ENCODE results near the gene B4GALT5.
A peak's percentile ranks its signal among the peaks of the same experiment; 100 is the strongest.
"Not testable (repeated sequence)": the region's sequence is repeated elsewhere in the genome, so short reads cannot be mapped to it uniquely, and the experiment has no call there.

The B4GALT5 gene, protein sequence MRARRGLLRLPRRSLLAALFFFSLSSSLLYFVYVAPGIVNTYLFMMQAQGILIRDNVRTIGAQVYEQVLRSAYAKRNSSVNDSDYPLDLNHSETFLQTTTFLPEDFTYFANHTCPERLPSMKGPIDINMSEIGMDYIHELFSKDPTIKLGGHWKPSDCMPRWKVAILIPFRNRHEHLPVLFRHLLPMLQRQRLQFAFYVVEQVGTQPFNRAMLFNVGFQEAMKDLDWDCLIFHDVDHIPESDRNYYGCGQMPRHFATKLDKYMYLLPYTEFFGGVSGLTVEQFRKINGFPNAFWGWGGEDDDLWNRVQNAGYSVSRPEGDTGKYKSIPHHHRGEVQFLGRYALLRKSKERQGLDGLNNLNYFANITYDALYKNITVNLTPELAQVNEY

DNA sequence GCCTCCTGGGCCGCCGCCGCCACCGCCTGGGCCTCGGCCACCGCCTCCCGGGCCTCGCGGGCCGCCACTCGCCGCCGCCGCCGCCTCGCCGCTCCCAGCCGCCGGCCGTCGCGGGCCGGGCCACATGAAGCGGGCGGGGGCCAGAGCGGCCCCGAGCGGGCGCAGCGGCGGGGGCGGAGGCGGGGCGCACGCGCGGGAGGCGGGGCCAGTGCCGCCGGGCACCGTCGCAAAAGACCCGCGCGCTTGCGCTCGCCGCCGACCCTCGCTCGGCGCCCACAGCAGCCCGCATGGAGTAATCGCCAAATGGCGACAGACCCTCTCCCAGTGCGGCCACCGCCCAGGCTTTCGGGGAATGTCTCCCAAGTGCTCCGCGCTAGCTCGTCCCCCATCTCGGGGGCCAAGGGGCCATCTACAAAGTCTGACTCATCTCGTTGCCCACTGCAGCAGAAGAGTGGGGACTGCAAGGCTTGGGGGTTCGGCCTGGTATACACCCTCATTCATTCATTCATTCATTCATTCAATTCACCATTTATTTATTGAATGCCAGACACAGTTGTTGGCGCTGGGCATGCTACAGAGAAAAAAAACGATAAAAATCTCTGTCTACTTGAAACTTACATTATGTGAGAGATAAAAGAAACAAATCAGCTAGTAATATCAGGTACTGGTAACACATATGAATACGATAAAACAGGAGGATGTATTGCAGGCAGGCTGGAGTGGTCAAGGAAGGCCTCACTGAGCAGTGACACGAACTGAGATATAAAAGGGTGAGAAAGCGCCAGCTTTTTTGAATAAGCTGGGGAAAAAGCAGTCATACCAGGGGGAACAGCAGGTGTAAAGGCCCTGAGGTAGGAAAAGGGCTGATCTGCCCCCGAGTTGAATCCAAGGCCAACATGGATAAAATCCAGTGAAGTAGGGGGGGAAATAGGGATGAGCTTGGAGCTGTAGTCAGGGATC is at the start of gene B4GALT5:
Gene B4GALT5 (minus strand): TSS at position 126 of the 960 bp plus-strand sequence. CDS start 188 bp downstream, outside the sequence.
- peak; percentile 82 for DNase-seq

DNA sequence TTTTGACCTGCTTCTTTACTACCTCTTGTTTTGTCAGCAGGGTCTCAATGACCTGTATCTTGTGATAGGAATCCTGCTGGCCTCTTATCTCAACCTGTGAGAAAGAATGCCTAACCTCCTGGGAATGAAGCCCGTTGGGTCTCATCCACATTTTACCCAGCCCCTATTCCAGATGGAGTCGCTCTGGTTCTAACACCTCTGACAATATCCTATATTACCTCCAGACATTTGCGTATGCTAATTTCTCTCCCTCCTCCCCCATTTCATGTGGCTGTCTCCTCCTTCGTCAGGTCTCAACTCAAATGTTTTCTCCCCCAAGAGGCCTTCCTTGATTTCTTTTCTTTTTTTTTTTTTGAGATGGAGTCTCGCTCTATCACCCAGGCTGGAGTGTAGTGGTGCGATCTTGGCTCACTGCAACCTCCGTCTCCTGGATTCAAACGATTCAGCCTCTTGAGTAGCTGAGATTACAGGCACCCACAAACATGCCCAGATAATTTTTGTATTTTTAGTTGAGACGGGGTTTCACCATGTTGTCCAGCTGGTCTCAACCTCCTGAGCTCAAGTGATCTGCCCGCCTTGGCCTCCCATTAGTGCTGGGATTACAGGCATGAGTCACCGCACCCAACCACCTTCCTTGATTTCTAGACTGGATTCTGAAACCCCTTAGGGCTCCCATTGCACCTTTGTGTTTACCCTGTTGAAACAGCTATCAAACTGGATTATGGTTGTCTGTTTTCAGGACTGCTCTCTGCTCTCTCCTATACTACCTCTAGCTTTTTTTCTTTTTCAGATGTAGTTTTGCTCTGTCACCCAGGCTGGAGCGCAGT is 49.5 kb upstream of the B4GALT5 start:
- no peak for DNase-seq

DNA sequence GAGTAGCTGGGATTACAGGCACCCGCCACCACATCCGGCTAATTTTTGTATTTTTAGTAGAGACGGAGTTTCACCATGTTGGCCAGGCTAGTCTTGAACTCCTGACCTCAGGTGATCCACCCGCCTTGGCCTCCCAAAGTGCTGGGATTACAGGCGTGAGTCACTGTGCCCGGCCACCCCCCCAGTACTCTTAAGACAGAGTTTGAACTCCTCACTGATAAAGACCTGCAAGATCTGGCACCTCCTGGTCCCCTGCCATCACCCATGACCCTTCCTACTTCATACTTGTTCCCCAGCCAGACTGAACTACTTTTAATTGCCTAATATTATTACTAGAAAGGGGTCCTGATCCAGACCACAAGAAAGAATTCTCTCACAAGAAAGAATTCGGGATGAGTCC is 48.2 kb upstream of the B4GALT5 start:
- not testable (repeated sequence) for DNase-seq

DNA sequence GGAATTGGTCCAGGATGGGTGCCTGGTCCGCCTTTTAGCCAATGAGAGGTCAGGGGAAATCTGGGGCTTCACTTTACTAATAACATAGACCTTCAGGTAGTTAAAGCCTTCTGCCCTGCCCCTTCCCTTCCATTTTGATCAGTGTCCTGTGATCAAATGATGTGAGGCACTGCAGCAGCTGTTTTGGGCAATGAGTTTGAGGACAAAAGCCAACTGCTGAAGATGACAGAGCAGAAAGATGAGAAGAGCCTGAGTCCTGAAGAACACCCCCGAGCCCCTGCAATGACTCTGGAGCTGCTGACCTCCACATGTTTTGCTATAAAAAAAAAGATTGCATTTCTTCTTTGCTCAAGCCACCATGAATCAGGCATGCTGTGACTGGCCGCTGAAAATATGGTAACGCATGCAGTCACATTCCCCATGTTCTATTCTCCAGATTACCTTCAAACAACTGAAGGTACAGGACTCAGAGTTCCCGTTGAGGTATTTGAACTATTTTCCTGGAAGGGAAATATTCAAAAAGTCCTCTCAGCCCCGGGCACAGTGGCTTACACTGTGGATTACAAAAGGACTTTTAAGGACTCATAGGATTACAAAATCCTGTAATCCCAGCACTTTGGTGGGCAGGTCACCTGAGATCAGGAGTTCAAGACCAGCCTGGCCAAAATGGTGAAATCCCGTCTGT is 45.7 kb upstream of the B4GALT5 start:
- DNase-seq, result no peak

DNA sequence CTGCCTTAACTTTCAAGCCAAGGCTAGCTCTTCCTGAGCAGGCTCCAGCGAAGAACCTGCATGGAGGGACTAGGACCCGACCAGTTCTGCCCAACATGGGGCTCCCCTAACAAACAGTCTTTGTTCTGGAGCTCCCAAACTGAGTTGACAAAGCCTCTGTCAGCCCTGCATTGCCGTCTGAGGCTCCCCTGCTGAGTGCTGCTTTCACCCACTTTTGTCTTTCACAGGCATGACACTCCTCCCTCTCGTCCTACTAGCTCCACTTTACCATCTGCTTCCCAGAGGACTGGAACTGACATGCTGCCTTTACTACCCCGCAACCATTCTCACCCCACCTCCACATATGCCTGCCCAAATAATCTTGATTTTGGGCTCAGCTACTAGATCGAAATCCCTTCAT is 45.1 kb upstream of the B4GALT5 start:
- DNase-seq, result peak; percentile 71

DNA sequence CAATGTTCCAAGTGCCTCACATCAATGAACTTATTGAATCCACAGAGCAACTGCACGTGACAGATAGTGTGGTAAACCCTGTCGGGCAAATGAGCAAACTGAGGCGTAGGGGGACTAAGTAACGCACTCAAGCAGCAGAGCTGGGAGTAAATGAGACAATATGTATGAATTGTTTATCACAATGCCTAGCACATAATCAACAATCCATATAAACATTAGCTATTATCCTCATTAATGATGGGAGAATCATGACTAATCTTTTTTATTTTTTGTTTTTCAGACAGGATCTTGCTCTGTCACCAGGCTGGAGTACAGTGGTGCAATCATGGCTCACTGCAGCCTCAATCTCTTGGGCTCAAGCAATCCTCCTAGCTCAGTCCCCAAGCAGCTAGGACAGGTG is 43.9 kb upstream of the B4GALT5 start:
- DNase-seq, result no peak

DNA sequence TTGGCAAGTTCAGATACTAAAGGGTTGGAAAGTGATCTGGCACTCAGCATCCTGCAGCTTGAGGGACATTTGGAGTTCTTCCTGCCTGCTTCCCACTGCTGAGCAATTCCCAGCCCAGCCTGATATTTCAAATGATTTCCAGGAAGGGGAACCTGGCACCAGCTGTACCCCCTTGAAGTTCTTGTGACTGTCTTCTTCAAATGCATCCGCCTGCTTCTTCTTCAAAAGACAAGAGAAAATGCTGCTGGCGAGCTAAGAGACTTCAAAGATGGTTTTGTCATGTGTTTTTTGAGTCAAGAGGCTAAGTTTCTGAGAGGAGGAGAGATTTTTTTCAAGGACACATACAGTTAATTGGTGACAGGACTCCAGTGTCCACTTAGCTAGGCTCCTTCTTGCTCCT is 42.6 kb upstream of the B4GALT5 start:
- no peak for DNase-seq

DNA sequence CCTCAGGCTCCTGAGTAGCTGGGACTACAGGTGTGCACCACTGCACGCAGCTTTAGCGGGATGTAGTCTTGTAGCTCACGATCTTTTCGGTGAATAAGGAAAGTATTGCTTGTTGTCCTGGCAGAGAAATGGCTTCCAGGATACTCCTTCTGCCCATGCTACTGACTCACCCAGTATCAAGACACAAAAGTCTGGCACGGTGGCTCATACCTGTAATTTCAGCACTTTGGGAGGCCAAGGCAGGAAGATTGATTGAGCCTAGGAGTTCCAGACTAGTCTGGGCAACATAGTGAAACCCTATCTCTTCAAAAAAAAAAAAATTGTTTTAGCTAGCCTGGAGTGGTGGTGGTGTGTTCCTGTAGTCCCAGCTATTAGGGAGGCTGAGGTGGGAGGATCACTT is 40.9 kb upstream of the B4GALT5 start:
- DNase-seq, result no peak

DNA sequence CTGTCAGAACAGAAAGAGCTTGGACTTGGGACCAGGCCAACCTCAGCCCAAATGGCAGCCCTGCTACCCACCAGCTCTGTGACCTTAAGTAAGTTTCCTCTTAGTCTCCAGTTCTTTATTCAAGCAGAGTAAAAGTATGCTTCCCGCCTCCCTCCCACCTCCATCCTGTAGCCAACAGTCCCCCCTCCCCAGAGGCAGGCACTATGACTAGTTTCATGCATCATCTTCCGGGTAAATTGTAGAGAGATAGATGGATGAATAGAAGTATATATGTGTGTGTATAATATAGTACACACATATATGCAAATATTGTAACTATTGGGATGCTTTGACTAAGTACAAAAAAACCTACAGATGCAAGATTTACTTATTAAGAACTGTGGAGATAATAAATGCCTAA is 39.5 kb upstream of the B4GALT5 start:
- DNase-seq, result no peak

DNA sequence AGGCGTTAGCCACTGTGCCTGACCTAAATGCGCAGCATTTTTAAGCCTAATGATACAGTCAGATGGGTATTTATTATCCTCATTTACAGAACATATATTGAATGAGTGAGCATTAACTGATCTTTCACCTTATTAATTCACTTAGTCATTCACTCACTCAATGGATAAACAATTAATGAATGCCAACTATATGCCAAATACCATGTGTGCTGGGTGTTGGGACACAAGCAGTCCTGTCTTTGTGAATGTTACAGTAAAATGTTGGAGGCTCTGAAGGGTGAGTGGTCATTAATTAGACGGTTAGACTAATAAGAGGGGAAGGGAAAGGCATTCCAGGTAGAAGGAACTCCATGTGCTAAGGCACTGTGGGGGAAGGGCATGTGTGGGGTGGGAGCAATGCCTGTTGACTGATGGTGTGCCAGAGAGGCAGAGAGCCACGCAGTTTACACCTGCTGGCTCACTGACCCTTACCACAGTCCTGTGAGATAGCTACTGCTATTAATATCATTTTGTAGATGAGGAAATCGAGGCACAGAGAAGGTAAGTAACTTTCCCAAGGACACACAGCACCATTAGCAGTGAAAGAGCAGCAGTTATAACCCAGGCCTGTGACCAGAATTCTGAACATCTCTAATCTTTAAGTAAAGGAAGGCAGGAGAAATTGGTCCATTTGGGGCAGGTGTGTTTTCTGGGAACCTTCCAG is 38.7 kb upstream of the B4GALT5 start:
- no peak for DNase-seq

DNA sequence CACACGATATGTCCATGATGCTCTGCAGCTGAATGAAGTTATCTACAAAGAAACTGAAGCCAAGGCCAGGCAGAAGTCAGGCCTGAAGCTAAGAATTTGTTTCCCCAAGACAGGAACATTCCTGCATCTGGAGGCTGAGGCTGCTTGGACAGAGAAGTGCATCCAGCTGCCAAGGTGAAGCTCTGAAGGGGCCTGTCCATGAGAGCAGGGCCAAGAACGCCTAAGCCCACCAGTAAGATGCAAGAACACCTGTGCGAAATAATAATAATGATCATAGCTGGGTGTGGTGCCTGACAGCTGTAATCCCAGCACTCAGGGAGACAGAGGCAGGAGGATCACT is 37.7 kb upstream of the B4GALT5 start:
- no peak for DNase-seq

DNA sequence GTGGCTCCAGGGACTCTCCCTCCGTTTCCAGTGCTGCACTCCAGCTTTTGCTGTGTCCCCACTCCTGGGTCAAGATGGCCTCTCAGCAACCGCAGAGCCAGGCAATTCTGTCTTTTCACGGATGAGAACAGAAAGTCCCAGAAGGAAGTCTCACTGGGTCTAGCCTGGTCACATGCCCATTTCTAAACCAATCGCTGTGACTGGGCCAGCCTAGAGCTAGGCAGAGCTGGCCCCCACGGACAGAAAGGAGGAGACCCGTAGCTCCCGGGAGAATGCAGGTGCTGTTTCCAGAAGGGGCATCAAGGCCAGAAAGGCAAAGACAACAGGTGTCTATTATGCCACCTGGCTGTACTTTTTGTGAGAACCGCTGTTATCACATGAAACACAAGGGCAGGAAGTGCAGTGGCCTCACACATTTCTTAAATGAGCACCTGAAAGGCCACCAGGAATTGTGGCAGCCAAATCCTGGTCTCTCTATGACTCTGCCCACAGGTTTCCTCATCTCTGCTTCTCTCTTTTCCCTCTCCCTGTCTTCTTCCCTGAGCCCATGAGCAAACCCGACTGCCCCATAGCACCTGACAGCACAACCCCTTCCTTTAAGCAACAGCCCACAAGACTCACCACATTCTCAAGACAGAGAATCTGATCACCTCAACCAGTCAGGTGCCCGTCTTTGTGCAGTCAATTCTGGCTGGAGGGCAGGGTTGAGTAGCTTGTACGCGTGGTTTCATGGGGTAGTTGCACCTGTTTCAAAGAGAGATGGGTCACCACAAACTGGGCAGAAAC is 37.1 kb upstream of the B4GALT5 start:
- DNase-seq, result no peak

DNA sequence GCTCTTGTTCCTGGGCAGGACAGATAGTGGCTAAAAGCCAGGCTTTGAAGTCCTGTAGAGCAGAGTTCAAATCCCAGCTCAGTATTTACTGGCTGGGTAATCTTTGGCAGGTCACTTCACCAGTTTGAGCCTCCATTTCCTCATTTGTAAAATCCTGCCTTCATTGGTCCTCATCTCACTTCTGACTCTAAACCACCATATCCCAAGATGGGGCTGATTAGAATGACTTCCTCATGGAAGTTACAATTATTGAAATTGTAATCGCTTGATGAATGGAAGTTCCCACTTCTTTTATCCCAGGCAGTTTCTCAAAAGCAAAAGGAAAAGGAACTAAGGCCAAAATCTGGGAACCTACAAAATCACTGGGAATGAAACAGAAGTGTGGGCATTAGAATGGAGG is 35.9 kb upstream of the B4GALT5 start:
- DNase-seq, result no peak

DNA sequence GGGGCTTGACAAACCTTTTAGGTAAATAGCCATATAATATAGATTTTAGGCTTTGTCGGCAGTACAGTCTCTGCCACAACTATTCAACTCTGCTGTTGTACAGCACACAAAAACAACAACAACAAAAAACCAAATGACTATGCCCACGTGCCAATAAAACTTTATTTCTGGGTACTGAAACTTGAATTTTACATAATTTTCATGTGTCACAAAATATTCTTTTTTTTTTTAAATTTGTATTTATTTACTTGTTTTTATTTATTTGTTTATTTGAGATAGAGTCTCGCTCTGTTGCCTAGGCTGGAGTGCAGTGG is 34.8 kb upstream of the B4GALT5 start:
- DNase-seq, result no peak

DNA sequence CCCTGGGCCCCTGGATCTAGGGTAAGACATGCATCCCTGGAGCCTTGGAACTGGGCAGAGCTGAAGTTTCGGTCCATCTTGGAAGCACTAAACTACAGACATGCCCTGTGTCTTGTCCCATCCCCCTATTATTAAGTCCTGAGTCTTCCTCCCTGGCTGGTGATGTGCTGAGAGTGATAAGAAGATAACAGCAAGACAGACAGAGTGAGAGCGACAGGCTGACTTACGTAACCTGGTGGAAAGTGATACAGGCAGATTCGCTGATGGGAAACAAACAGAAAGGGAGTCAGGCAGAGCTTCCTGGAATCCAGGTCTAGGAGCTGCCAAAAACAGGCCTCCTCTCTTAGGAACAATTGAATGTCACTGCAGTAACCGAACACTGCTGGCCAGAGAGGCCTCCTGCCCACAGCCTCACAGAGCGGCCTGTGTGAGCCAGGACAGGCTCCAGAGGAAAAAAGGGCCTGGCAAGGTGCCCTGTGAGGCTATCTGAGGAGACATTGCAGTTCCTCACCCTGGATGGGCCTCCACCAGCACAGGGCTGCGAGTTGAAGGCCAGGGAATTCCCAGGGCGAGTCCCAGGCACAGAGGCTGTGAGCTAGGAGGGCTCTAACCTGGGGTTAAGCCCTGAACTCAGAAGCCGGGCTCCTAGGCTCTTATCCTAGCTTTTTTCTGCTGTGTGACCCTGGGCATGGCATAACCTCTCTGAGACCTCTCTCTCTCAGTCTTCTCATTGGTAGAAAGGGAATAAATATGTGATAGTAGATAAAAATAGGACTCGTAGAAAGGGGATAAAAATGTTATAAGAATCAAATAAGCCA is 34.2 kb upstream of the B4GALT5 start:
- no peak for DNase-seq

DNA sequence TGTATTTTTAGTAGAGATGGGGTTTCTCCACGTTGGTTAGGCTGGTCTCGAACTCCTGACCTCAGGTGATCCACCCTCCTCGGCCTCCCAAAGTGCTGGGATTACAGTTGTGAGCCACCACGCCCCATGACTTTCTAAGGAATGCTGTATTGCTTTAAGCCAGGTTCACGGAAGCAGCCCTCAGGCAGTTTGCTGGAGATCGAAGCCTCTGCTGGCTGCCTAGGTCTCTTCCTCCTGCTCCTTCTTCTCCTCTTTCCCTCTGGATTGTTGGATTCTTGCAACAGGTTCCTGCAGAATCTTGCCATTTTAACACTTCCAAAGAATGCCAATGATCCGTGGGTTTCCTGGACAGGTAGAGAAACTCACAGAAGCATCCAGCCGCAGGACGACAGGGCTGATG is 29.3 kb upstream of the B4GALT5 start:
- DNase-seq, result no peak

DNA sequence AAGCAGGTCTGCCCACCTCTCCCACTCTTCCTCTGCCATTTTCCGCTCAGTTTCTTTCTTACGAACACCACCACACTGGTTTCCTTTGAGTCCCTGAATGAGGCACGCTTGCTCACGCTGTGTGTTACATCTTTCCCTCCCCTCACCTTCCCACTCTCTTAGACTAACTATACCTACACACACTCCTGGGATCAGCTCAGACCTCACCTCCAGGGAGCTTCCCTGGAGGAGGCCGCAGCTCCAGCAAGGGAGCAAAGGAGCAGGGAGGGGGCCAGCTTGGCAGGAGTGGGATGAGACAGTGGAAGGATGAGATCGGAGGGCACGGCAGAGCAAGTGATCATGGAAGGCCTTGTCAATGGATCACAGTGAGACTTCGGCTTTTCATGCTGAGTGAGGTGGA is 28.3 kb upstream of the B4GALT5 start:
- DNase-seq, result no peak

DNA sequence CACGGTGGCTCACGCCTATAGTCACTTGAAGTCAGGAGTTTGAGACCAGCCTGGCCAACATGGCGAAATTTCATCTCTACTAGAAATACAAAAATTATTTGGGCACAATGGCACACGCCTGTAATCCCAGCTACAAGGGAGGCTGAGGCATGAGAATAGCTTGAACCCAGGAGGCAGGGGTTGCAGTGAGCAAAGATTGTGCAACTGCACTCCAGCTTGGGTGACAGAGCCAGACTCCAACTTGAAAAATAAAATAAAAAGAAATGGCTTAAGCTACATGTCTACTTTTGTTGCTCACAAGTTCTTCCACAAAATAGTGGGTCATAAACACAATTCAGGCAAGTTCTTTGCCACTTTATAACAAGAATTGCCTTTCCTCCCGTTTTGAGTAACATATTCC is 27.1 kb upstream of the B4GALT5 start:
- DNase-seq, result no peak

DNA sequence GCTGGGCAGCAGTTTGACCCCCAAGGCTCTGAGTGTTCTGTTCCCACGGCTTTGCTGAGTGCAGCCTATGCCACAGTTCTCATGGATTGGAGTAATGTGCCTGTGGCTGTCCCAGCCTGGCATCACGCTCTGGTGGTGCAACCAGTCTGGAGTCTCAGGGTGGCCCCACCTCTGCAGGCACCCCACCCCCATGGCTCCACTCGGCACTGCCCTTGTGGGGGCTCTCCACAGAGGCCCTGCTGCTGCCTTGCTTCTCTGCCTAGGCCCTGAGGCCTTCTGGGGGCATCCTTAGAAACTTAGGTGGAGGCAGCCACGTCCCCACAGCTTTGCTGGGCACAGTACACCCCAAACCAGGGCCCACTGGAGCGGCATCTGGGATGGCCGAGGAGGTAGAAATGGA is 25.4 kb upstream of the B4GALT5 start:
- DNase-seq, result no peak

DNA sequence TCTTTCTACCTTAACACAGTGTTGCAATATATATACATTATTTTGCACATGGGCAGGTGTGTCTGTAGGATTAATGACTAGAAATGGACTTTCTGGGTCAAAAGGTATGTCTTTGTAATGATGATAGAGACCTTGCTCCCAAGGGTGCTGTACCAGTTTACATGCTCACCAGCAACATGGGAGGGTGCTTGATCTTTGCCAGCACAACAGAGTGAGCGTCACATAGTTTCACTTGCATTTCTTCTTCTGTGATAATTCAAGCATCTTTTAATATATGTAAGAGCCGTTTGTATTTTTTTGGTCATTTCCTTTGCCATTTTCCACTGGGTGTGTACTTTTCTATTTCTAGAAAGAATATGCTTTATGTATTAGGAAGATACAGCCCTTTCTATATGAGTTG is 23.6 kb upstream of the B4GALT5 start:
- no peak for DNase-seq

Data from NCI-H69 (cell line).